Activated naive CD4-positive, alpha-beta T cell treated with anti-CD3 and anti-CD28 coated beads for 36 hours (primary cell): ENCODE results near the gene RGS12. TPM values are rescaled to one million over a fixed set of nuclear protein-coding genes. Genes with fewer than 3 reads are reported as not detected.
A peak's percentile ranks its signal among the peaks of the same experiment; 100 is the strongest.

Experiments used
- CTCF ChIA-PET: fragments of 350-600 bp; sonication (Branson Sonifier 250); formaldehyde crosslinking; loops from one replicate; lab custom pipeline; 2021; ENCODE audit warnings: antibody characterized with exemption; lab: Charles Lee
- DNase-seq: peaks from one replicate; pipeline ENCODE4 v3.0.0-alpha.2; 2020
- H3K27ac Mint-ChIP-seq: one replicate; pipeline ENCODE4 v1.8.0; 2021; ENCODE audit warnings: mild to moderate bottlenecking, mixed read lengths
- H3K27me3 Mint-ChIP-seq: one replicate; pipeline ENCODE4 v1.8.0; 2021; ENCODE audit warnings: low read depth, mixed read lengths
- H3K36me3 Mint-ChIP-seq: one replicate; pipeline ENCODE4 v1.8.0; 2021; ENCODE audit warnings: low read depth, mixed read lengths
- H3K4me1 Mint-ChIP-seq: one replicate; pipeline ENCODE4 v1.8.0; 2021; ENCODE audit warnings: low read depth, mixed read lengths
- H3K4me3 Mint-ChIP-seq: one replicate; pipeline ENCODE4 v1.8.0; 2021; ENCODE audit warnings: mild to moderate bottlenecking, moderate library complexity, mixed read lengths
- H3K9me3 Mint-ChIP-seq: one replicate; pipeline ENCODE4 v1.8.0; 2021; ENCODE audit warnings: mixed read lengths
- intact Hi-C: fragments of 100-400 bp; cut with micrococcal nuclease; formaldehyde crosslinking; loops from one replicate; pipeline ENCODE4 v1.15.1; 2023
- total RNA-seq, 2 experiments: library from RNA; stranded (reverse); gene quantifications; one replicate each; pipeline ENCODE4 v1.2.3, GENCODE V29; 2021

RGS12 gene
- total RNA-seq, 2 experiments from 2014 or later, result 8.7 to 8.9 TPM

- no peaks in the 10 kb centered on the region for H3K9me3 Mint-ChIP-seq
- intact Hi-C loops, result no loop called here
- no peaks in the 10 kb centered on the region for H3K27me3 Mint-ChIP-seq
- H3K27ac Mint-ChIP-seq, result peak overlapping the region; percentile 44
- H3K4me3 Mint-ChIP-seq, result no peak overlapping the region
- no peak for DNase-seq
- H3K36me3 Mint-ChIP-seq, result no peaks in the 10 kb centered on the region
- peaks cover 46% of the 10 kb centered on the region for H3K4me1 Mint-ChIP-seq
- CTCF ChIA-PET, result interaction anchor here (1.1 kb wide), 1 partner anchor 9 kb away, joined by 3 read pairs; no protein-coding TSS in a partner anchor
These were observed 13.6 kb downstream of the RGS12 start for GRCh38 chr4:3306450-3306849.

DNA sequence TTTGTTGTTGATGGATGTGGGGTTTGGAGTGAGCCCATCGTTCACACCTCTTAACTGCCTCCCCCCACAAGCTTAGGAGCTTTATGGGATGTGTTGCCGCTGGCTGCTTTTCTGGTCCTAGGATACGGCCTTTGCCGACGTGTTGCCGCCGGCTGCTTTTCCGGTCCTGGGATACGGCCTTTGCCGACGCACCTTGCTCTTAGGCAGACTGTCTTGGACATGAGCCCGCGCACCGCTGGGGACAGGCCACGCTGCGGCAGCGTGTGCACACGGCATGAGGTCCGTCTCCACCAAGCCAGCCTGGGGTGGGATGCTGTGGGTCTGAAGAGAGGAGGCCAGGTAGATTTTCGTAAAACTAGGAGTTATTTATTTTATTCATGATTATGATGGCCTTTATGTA lies 14.2 kb downstream of the RGS12 start:
- Mint-ChIP-seq H3K27ac (no peak overlapping the region), H3K4me1 (peaks cover 40% of the 10 kb centered on the region), H3K27me3 (no peaks in the 10 kb centered on the region), H3K4me3 (no peak overlapping the region), H3K9me3 (no peaks in the 10 kb centered on the region), H3K36me3 (no peaks in the 10 kb centered on the region)
- DNase-seq, result no peak
- intact Hi-C loops, result no loop called here
- CTCF ChIA-PET, result interaction anchor here (1.1 kb wide), 1 partner anchor 9 kb away, joined by 3 read pairs; no protein-coding TSS in a partner anchor

DNA sequence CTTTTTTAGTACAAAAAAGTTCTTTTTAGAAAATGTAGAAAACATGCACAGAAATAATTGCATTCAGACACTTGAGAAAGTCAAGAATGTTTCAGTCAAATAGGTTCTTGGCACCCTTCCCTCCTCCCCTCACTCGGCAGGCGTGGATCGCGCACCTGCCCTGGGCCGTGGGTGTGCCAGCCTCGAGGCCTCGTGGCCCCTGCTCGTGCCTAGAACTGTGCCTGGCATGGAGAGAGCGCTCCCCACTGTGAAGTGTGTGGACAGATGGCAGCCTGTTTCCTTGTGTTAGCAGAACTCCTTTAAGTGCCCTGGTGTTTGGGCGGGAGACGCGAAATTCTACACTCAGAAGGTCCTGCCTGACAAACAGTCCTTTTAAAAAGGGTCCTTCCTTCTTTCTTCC lies 14.7 kb downstream of the RGS12 start:
- no peak overlapping the region for H3K4me3 Mint-ChIP-seq
- H3K9me3 Mint-ChIP-seq, result no peaks in the 10 kb centered on the region
- no peak overlapping the region for H3K27ac Mint-ChIP-seq
- no peaks in the 10 kb centered on the region for H3K36me3 Mint-ChIP-seq
- CTCF ChIA-PET, result no interaction called here
- no peak for DNase-seq
- peaks cover 36% of the 10 kb centered on the region for H3K4me1 Mint-ChIP-seq
- intact Hi-C loops, result no loop called here
- H3K27me3 Mint-ChIP-seq, result no peaks in the 10 kb centered on the region

DNA sequence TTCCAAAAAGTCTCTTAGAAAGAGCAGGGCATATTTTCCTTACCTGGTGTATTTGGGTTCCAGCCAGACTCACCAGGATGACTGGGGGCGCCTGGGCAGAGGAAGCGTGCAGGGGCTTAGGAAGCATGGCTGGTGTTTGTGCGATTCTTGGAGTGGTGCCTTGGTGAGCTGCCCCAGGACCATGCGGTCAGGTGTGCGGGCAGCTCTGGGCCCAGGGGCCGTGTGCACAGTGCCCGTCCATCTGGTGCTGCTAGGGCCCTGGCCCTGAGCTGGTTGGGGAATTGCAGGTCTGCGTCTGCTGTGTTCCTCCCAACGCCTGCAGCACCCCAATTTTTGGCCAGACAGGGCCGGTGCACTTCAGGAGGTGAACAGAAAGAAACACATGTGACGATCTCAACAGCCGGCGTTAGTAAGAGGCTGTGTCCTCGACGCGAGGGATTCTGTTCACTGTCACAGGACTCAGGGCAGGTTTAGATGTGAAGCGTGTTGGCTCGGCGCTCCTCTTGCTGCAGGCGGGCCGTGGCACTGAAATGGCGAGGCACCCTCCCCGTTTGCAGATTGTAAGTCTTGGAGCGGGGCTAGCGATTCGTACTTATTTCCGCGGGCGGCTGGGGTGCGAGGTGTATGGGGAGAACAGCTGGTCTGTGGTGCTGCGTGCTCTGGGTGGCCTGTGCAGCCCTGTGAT lies 15.2 kb downstream of the RGS12 start:
- Mint-ChIP-seq H3K4me1 (peaks cover 30% of the 10 kb centered on the region), H3K36me3 (no peaks in the 10 kb centered on the region), H3K4me3 (no peak overlapping the region), H3K27me3 (no peaks in the 10 kb centered on the region), H3K27ac (no peak overlapping the region), H3K9me3 (no peaks in the 10 kb centered on the region)
- no peak for DNase-seq
- CTCF ChIA-PET, result no interaction called here
- intact Hi-C loops, result no loop called here

DNA sequence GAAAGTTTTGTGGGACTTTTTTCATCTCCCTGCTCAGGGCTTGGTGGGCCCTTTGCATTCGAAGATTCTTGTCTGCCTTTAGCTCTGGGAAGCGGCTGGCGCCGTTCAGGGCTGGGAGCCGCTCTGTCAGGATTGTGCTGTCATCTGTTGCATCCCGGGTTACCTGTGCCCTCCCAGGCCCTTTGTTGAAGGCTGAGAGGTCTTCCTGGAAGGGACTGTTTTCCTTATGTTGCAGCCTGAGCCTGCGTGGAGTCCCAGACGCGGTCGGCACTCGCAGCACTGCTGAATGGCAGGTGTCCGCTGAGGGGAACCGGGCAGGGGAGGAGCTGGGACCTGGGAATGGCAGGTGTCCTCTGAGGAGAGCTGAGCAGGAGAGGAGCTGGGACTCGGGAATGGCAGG lies 15.9 kb downstream of the RGS12 start:
- H3K9me3 Mint-ChIP-seq, result no peaks in the 10 kb centered on the region
- intact Hi-C loops, result no loop called here
- CTCF ChIA-PET, result no interaction called here

DNA sequence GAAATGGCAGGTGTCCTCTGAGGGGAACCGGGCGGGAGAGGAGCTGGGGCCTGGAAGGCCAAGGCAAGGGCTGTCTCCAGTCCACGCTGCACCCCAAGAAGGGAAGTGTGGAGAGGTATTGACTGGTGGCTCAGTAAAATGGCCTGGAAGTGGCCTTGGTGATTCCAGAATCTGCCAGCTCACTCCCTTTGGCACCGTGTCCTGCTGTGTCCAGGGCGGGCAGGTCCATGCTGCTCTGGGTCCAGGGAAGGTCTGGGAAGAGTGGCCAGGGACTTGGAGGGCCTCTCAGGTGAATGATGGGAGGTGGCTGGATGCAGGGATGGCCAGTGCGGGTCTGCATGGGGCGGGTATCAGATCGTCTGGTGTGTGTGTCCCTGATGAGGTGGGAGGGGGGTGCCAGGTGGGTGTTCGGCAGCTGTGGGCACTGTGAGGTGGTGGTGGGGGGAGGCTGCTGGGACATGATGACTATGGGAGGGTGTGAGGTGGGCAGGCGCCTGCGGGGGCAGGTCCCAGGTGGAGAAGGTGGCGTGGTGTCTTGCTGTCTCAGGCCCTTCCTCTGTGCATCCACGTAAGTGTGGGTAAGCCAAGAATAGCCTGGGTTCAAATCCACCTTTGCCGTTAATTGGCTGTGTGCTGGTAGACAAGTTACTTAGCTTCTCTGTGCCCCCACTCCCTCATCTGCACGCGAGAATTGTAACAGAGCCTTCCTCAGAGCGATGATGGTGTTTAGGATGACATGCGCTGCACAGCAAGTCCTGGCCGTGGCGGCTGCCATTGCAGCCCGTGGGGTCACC lies 17.7 kb downstream of the RGS12 start:
- no peak overlapping the region for H3K27ac Mint-ChIP-seq
- no peaks in the 10 kb centered on the region for H3K9me3 Mint-ChIP-seq
- H3K4me3 Mint-ChIP-seq, result no peak overlapping the region
- intact Hi-C loops, result no loop called here
- no peak for DNase-seq
- H3K4me1 Mint-ChIP-seq, result peaks cover 7% of the 10 kb centered on the region
- no peaks in the 10 kb centered on the region for H3K36me3 Mint-ChIP-seq
- no peaks in the 10 kb centered on the region for H3K27me3 Mint-ChIP-seq
- CTCF ChIA-PET, result interaction anchor here (0.7 kb wide), 1 partner anchor 133 kb away, joined by 3 read pairs; no protein-coding TSS in a partner anchor

More for the DNA sequence above, 15.9 kb downstream of the RGS12 start:
- Mint-ChIP-seq H3K36me3 (no peaks in the 10 kb centered on the region), H3K27me3 (no peaks in the 10 kb centered on the region), H3K27ac (no peak overlapping the region), H3K4me3 (no peak overlapping the region), H3K4me1 (peaks cover 24% of the 10 kb centered on the region)
- no peak for DNase-seq

GRCh38 chr4:3311095-3311372 lies 18.2 kb downstream of the RGS12 start:
- intact Hi-C loops, result no loop called here
- CTCF ChIA-PET, result no interaction called here
- H3K4me1 Mint-ChIP-seq, result peaks cover 1% of the 10 kb centered on the region

DNA sequence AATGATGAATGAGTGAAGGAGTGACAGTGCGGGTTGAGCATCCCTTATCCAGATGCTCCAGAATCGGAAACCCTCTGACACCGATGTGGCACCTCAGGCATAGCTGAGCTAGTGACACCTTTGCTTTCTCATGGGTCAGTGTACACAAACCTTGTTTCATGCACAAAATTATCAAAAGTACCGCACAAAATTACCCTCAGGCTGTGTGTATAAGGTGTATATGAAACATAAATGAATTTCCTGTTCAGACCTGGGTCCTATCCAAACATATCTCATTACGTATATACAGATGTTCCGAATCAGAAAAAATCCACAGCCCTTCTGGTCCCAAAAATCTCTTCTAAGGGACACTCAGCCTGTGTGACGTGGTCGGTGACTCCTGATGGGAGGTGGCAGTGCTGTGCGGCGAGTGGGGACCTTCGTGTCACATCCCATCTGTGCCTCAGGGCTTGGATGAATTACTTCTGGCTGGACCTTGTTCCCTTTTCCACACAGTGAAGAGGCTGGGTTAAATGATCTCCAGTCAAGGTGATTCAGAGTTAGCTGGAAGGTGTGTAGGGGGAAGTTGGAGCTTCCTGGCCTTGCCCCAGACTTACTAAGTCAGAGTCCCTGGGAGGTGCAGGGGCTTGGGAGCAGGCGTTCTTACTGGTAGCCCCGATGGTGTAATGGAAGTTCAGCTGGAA lies 18.8 kb downstream of the RGS12 start:
- H3K36me3 Mint-ChIP-seq, result peaks cover 2% of the 10 kb centered on the region
- intact Hi-C loops, result no loop called here

More at GRCh38 chr4:3311095-3311372, 18.2 kb downstream of the RGS12 start:
- no peaks in the 10 kb centered on the region for H3K27me3 Mint-ChIP-seq
- peaks cover 2% of the 10 kb centered on the region for H3K36me3 Mint-ChIP-seq
- no peaks in the 10 kb centered on the region for H3K9me3 Mint-ChIP-seq
- no peak overlapping the region for H3K4me3 Mint-ChIP-seq
- no peak overlapping the region for H3K27ac Mint-ChIP-seq
- DNase-seq, result no peak

DNA sequence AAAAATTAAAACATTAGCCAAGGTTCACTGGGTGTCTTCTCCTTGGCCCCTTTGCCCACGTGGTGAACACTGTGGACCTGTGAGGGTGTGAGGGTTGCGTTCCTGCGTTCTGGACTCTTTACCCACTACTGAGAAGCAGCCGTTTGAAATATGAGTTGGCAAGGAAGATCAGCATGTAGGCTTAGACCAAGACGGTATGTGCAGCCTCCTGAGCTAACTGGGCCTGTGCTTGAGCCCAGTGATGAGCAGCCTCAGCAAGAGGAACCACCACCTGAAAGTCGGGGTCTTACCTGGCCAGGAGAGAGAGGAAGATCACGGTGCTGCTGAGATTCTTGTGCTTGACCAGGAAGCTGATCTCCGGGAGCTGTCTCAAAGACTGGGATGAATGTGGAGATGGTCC lies 19.5 kb downstream of the RGS12 start:
- H3K27ac Mint-ChIP-seq, result no peak overlapping the region
- CTCF ChIA-PET, result no interaction called here
- peaks cover 1% of the 10 kb centered on the region for H3K4me1 Mint-ChIP-seq
- no peaks in the 10 kb centered on the region for H3K27me3 Mint-ChIP-seq
- peaks cover 2% of the 10 kb centered on the region for H3K36me3 Mint-ChIP-seq
- H3K4me3 Mint-ChIP-seq, result no peak overlapping the region
- H3K9me3 Mint-ChIP-seq, result no peaks in the 10 kb centered on the region
- intact Hi-C loops, result no loop called here
- no peak for DNase-seq

More for the DNA sequence above, 18.8 kb downstream of the RGS12 start:
- Mint-ChIP-seq H3K4me3 (no peak overlapping the region), H3K4me1 (peaks cover 1% of the 10 kb centered on the region), H3K27ac (no peak overlapping the region), H3K9me3 (no peaks in the 10 kb centered on the region), H3K27me3 (no peaks in the 10 kb centered on the region)
- no peak for DNase-seq
- CTCF ChIA-PET, result no interaction called here

DNA sequence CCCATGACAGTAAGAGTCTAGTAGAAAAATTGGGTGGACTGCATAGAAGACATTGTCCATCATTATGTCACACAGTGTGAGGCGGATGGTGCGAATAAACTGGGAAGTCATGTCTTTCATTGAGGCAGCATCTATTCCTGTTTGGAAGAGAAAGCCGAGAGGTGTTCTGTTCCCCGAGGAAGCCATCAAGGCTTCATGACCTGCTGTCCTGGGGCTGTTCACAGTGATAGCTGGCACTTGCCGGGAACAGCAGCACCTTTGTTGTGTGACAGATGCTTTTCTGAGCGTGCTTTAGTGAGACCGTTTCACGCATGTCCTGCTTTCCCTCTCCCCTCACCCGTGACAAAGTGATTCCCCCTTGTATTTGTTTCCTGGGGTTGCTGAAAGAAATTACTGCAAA lies 20.3 kb downstream of the RGS12 start:
- H3K27me3 Mint-ChIP-seq, result no peaks in the 10 kb centered on the region
- no peak overlapping the region for H3K27ac Mint-ChIP-seq
- CTCF ChIA-PET, result no interaction called here
- intact Hi-C loops, result no loop called here
- no peaks in the 10 kb centered on the region for H3K9me3 Mint-ChIP-seq
- no peak for DNase-seq
- peaks cover 2% of the 10 kb centered on the region for H3K36me3 Mint-ChIP-seq
- peaks cover 1% of the 10 kb centered on the region for H3K4me1 Mint-ChIP-seq
- no peak overlapping the region for H3K4me3 Mint-ChIP-seq

DNA sequence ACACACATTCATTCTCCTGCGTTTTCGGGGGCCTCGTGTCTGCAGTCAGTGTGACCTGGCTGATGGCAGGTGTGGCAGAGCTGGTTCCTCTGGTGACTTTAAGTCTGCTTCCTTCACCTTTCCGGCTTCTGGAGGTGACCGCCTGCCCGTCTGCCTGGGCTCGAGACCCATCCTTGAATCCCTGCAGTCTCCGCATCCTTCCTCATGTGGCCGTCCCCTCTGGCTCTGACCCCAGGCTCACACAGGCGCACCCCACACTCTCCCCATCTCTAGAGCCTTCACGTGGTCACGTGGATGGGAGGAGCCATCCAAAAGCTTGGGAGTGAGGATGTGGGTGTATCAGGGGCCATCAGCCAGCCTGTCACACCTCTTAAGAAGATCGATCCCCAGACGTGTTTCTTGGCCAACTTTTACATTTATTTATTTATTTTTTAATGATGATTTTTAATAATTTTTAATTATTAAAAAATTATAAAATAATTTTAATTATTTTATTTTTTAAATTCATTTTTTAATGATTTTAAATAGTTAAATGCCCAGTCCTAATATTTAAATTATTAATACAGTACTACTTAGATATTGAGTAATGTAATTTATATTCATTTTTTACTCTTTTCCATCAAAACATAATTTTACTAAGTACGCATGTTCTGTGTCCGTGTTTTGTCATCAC lies 20.9 kb downstream of the RGS12 start:
- no peak overlapping the region for H3K27ac Mint-ChIP-seq
- H3K9me3 Mint-ChIP-seq, result no peaks in the 10 kb centered on the region
- peaks cover 1% of the 10 kb centered on the region for H3K4me1 Mint-ChIP-seq
- DNase-seq, result no peak
- no peaks in the 10 kb centered on the region for H3K27me3 Mint-ChIP-seq
- intact Hi-C loops, result no loop called here
- CTCF ChIA-PET, result no interaction called here
- H3K4me3 Mint-ChIP-seq, result no peak overlapping the region
- H3K36me3 Mint-ChIP-seq, result peaks cover 2% of the 10 kb centered on the region

GRCh38 chr4:3314706-3315260 lies 22.0 kb downstream of the RGS12 start:
- intact Hi-C loops, result no loop called here
- Mint-ChIP-seq H3K27ac (no peak overlapping the region), H3K4me1 (peaks cover 1% of the 10 kb centered on the region), H3K36me3 (peaks cover 2% of the 10 kb centered on the region), H3K27me3 (no peaks in the 10 kb centered on the region), H3K9me3 (no peaks in the 10 kb centered on the region), H3K4me3 (no peak overlapping the region)
- CTCF ChIA-PET, result no interaction called here
- DNase-seq, result peak; percentile 1
